ENCODE results near the gene C1orf87.

- TF ChIP-seq POU2F2 (IDR thresholded peaks at IDR 0.05; ENCODE audit: low read depth, low read length) (no peak), POLR2AphosphoS5 (IDR thresholded peaks at IDR 0.05; ENCODE audit: low read depth, low read length) (no peak), POLR2A (IDR thresholded peaks at IDR 0.05; ENCODE audit: low read depth, low read length) (no peak), TAF1 (IDR thresholded peaks at IDR 0.05; ENCODE audit: low read depth, low read length) (no peak)
These were observed 95.1 kb downstream of the C1orf87 start for GRCh38 chr1:59978511-59978910.

Data from GM12891 (cell line).